Mononuclear cell (primary cell): ENCODE results near the gene NLK. TPM values are rescaled to one million over a fixed set of nuclear protein-coding genes. Genes with fewer than 3 reads are reported as not detected.
"Not testable (repeated sequence)": the region's sequence is repeated elsewhere in the genome, so short reads cannot be mapped to it uniquely, and the experiment has no call there.

Source experiments
- H3K27me3 ChIP-seq: 2 replicates; pipeline ENCODE4 v1.6.0; 2011; ENCODE audit warnings: low read length, control low read depth; ENCODE audit not compliant: insufficient read depth
- H3K4me1 ChIP-seq: 2 replicates; pipeline ENCODE4 v1.5.1; 2011; ENCODE audit warnings: mild to moderate bottlenecking, low read length, control low read depth; ENCODE audit not compliant: insufficient read depth
- H3K4me3 ChIP-seq: 2 replicates; pipeline ENCODE4 v1.5.1; 2011; ENCODE audit warnings: mild to moderate bottlenecking, low read length, moderate library complexity
- H3K9me3 ChIP-seq: 2 replicates; pipeline ENCODE4 v1.5.1; 2011; ENCODE audit warnings: low read depth, mild to moderate bottlenecking, control low read depth, low read length
- total RNA-seq: library from RNA; depleted of rRNA; stranded (reverse); fragments of >200 nt; gene quantifications from one replicate; pipeline ENCODE4 v1.2.3, GENCODE V29; 2012

The NLK gene
- total RNA-seq, 1 donor: 17.1 TPM

- not testable (repeated sequence) for H3K4me3 ChIP-seq, H3K9me3 ChIP-seq, H3K4me1 ChIP-seq
- H3K27me3 ChIP-seq: peaks cover 14% of the 10 kb centered on the region
Measured at GRCh38 chr17:28232966-28233870, 190.7 kb downstream of the NLK start.

GRCh38 chr17:28233872-28234856 lies 191.7 kb downstream of the NLK start:
- H3K9me3 ChIP-seq, H3K4me3 ChIP-seq, H3K27me3 ChIP-seq, H3K4me1 ChIP-seq: not testable (repeated sequence)

- not testable (repeated sequence) for H3K4me1 ChIP-seq, H3K9me3 ChIP-seq
Measured at GRCh38 chr17:28235066-28235700, 192.7 kb downstream of the NLK start.

DNA sequence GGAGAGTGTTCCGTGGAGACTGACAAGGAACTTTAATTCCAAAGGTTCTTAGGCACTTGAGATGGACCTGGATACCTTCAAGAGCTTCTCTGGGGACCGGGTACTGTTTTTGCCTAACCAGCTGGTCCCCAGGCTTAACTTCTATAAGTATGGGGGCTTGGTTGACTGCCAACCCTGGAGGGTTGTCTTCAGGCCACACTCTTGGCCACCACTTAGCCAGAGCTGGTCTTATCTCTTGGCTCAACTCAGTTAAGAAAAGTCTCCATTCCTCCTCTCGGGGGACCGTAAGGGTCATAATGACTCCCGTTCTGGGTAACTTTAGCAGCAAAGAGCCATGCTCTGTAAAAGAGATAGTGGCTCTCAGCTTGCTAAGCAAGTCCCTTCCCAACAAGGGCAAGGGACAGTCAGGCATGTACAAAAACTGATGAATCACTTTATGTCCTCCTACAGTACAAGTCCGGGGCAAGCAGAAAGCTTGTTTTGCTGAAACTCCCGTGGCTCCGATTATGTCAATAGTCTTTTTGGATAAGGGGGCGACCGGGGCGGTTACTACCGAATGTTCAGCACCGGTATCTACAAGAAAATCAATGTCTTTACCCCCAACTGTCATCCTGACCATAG lies 193.7 kb downstream of the NLK start:
- not testable (repeated sequence) for H3K4me3 ChIP-seq, H3K27me3 ChIP-seq, H3K4me1 ChIP-seq, H3K9me3 ChIP-seq

More at GRCh38 chr17:28235066-28235700, 192.7 kb downstream of the NLK start:
- H3K4me3 ChIP-seq, H3K27me3 ChIP-seq: not testable (repeated sequence)

- H3K9me3 ChIP-seq, H3K27me3 ChIP-seq: not testable (repeated sequence)
Measured at GRCh38 chr17:28238547-28239270, 196.2 kb downstream of the NLK start.

DNA sequence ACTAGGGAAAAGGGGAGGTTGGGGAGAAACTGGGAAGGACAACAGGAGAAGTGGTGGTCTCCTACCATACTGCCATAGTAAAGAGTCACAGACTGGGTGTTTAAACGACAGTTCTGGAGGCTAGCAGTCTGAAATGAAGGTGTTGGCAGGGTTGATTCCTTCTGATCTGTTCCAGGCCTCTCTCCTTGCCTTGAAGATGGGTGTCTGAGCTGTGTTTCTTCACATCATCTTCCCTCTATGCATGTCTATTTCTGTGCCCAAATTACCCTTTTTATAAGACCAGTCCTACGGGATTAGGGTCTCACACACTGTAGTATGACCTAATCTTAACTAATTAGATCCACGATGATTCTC lies 196.8 kb downstream of the NLK start:
- no peaks in the 10 kb centered on the region for H3K27me3 ChIP-seq
- no peaks in the 10 kb centered on the region for H3K4me1 ChIP-seq
- H3K4me3 ChIP-seq: no peak overlapping the region
- H3K9me3 ChIP-seq: no peaks in the 10 kb centered on the region

More at GRCh38 chr17:28238547-28239270, 196.2 kb downstream of the NLK start:
- H3K4me3 ChIP-seq, H3K4me1 ChIP-seq: not testable (repeated sequence)

DNA sequence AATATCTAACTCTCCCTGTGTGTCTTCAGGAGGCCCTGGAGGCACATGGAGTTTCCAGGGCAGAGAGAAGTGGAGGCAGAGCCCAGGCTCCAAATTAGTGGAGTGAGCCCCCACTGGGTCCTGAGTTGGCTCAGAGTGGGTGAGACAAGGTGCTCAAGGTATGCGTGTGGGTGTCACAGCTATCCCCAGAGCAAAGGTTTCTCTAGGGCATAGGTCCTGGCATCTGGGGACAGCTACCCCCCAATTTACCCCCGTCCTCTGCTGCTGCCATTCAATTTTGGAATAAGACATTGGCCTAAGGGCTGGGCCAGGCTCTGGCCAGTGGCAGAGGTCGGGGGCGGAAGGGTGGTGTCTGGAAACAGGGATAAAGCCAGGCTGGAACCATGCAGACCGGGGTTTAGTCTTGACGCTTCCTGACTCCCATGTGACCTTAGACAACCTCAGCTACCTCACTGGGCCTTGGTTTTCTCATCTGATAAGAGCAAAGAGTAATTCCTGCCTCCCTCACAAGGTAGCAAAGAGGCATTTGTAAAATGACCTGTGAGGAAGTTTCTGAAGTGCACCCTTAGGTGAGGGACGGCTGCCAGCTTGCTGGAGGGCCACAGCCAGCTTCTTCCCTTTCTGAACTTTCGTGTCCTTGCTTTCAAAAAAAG lies 198.3 kb downstream of the NLK start:
- no peaks in the 10 kb centered on the region for H3K4me1 ChIP-seq
- no peaks in the 10 kb centered on the region for H3K27me3 ChIP-seq
- H3K4me3 ChIP-seq: no peak overlapping the region
- no peaks in the 10 kb centered on the region for H3K9me3 ChIP-seq

GRCh38 chr17:28242791-28243190 lies 200.3 kb downstream of the NLK start:
- H3K4me3 ChIP-seq: no peak overlapping the region
- H3K4me1 ChIP-seq: no peaks in the 10 kb centered on the region
- H3K9me3 ChIP-seq: no peaks in the 10 kb centered on the region
- no peaks in the 10 kb centered on the region for H3K27me3 ChIP-seq

- not testable (repeated sequence) for H3K4me3 ChIP-seq, H3K27me3 ChIP-seq, H3K4me1 ChIP-seq, H3K9me3 ChIP-seq
Measured at GRCh38 chr17:28243268-28243667, 200.8 kb downstream of the NLK start.

- Histone ChIP-seq H3K4me3 (no peak overlapping the region), H3K4me1 (no peaks in the 10 kb centered on the region), H3K9me3 (no peaks in the 10 kb centered on the region), H3K27me3 (no peaks in the 10 kb centered on the region)
Measured at GRCh38 chr17:28244446-28244845, 202.0 kb downstream of the NLK start.

Other genes starting within 250 kb of the NLK start
- not detected for gene NOS2, start 242.1 kb upstream of the NLK start, total RNA-seq
- gene LYRM9, start 149.3 kb upstream of the NLK start, total RNA-seq: 18.8 TPM